ENCODE data around the gene MET.

GRCh38 chr7:116702046-116702785, 30.2 kb downstream of the MET start:
- TF ChIP-seq CTCF (IDR thresholded peaks at IDR 0.05 in 2 of 3, conservative IDR thresholded peaks at IDR 0.05 in 1 of 3; ENCODE audit: control insufficient read depth in 2 of 3, extremely low read depth in 1 of 3, insufficient read depth in 1 of 3, low read depth in 3 of 3, low read length in 3 of 3) = no peak
- no peak for TF ChIP-seq PAX8 (IDR thresholded peaks at IDR 0.05)
- TF ChIP-seq EZH2 (IDR thresholded peaks at IDR 0.05; ENCODE audit: borderline replicate concordance, control insufficient read depth, low read depth, low read length) = no peak
- TF ChIP-seq PKNOX1 (IDR thresholded peaks at IDR 0.05) = no peak
- no peak for TF ChIP-seq GABPA (IDR thresholded peaks at IDR 0.05; ENCODE audit: low read depth)
- TF ChIP-seq USF2 (IDR thresholded peaks at IDR 0.05; ENCODE audit: borderline replicate concordance, low read depth, low read length) = no peak
- no peak for TF ChIP-seq YBX1 (IDR thresholded peaks at IDR 0.05)
- no peak for TF ChIP-seq E2F8 (IDR thresholded peaks at IDR 0.05; ENCODE audit: low read depth, partially characterized antibody)
- TF ChIP-seq HDAC2 (IDR thresholded peaks at IDR 0.05) = no peak
- TF ChIP-seq BCL3 (IDR thresholded peaks at IDR 0.05; ENCODE audit: borderline replicate concordance, insufficient read depth, low read depth, low read length, poor library complexity, severe bottlenecking) = no peak
- TF ChIP-seq REST (IDR thresholded peaks at IDR 0.05; ENCODE audit: low read depth, low read length) = no peak
- no peak for TF ChIP-seq FOXM1 (IDR thresholded peaks at IDR 0.05; ENCODE audit: low read depth, low read length)
- TF ChIP-seq EP300 (IDR thresholded peaks at IDR 0.05; ENCODE audit: borderline replicate concordance in 1 of 2, control insufficient read depth in 1 of 2, low read depth in 2 of 2, low read length in 2 of 2) = no peak
